SK-N-SH (cell line): ENCODE results near the gene SLC34A3.

Experiments
- CTCF ChIP-seq: fragments of 200-600 bp; sonication (generic); IDR thresholded peaks from 2 replicates; pipeline ENCODE4 v1.6.1; 2017; ENCODE audit warnings: antibody characterized with exemption, mild to moderate bottlenecking, moderate library complexity
- ELF1 ChIP-seq: IDR thresholded peaks from 2 replicates; pipeline ENCODE4 v1.4.0; 2012
- EZH2phosphoT487 ChIP-seq: fragments of 200-600 bp; sonication (generic); IDR thresholded peaks from 2 replicates; pipeline ENCODE4 v1.6.1; 2017; ENCODE audit warnings: low read depth, mixed run types, mild to moderate bottlenecking, antibody characterized with exemption, moderate library complexity, borderline replicate concordance
- FOXM1 ChIP-seq: IDR thresholded peaks from 2 replicates; pipeline ENCODE4 v1.4.0; 2012; ENCODE audit warnings: low read depth, mild to moderate bottlenecking
- GATA2 ChIP-seq: sonication (generic); formaldehyde crosslinking; IDR thresholded peaks from 2 replicates; pipeline ENCODE4 v1.5.0; 2020; ENCODE audit warnings: mild to moderate bottlenecking, missing genetic modification reagents
- JUND ChIP-seq: IDR thresholded peaks from 2 replicates; pipeline ENCODE4 v1.4.0; 2012
- NRF1 ChIP-seq: IDR thresholded peaks from 2 replicates; pipeline ENCODE4 v1.6.1; 2012; ENCODE audit warnings: low read depth, mild to moderate bottlenecking, low read length
- POLR2AphosphoS5 ChIP-seq: IDR thresholded peaks from 2 replicates; pipeline ENCODE4 v1.6.1; 2012; ENCODE audit warnings: low read depth, low read length
- RAD21 ChIP-seq: IDR thresholded peaks from 2 replicates; pipeline ENCODE4 v1.6.1; 2012; ENCODE audit warnings: mild to moderate bottlenecking, low read length
- RFX5 ChIP-seq: IDR thresholded peaks from 2 replicates; pipeline ENCODE4 v1.6.1; 2012; ENCODE audit warnings: mild to moderate bottlenecking, improper control_type of control experiment, low read length

GRCh38 chr9:137219757-137220316, 10.9 kb upstream of the SLC34A3 start:
- TF ChIP-seq CTCF = no peak
- no peak for TF ChIP-seq RAD21
- TF ChIP-seq JUND = no peak
- TF ChIP-seq EZH2phosphoT487 = no peak
- TF ChIP-seq ELF1 = no peak
- no peak for TF ChIP-seq RFX5
- TF ChIP-seq GATA2 (CRISPR knock-in tag) = no peak
- no peak for TF ChIP-seq NRF1
- TF ChIP-seq POLR2AphosphoS5 = no peak
- no peak for TF ChIP-seq FOXM1
